ENCODE measurements around the gene ACSL6.

DNA sequence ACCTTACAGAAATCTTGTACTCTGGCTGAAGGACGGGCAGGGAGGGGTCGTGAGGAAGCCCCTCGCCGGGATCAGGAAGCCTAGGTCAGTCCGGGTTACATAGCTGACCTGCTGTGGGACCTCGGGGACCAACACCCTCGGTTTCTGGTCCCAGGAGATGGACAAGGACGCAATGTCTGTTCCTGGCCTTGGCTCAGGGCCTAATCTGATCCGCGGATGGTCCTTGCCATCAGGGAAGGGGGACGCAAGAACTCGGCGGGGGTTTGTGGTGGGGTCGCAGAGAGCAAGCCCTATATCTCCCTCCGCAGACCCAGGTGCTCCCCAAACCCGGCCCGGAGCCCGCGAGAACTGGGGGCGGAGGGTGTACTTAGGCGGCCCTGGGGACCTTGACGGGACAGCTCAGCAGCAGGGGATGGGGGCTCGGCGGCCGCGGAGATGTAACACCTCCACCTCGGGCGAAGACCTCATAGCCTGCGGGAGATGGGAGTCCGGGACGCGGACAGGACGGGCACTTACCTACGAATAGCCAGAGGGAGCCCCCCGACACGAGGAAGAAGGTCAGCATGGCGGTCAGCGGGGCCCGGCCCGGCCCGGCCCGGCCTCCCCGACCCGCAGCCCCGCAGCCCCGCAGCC lies 353 bp downstream of the ACSL6 start:
- TF ChIP-seq, protein P1, sequence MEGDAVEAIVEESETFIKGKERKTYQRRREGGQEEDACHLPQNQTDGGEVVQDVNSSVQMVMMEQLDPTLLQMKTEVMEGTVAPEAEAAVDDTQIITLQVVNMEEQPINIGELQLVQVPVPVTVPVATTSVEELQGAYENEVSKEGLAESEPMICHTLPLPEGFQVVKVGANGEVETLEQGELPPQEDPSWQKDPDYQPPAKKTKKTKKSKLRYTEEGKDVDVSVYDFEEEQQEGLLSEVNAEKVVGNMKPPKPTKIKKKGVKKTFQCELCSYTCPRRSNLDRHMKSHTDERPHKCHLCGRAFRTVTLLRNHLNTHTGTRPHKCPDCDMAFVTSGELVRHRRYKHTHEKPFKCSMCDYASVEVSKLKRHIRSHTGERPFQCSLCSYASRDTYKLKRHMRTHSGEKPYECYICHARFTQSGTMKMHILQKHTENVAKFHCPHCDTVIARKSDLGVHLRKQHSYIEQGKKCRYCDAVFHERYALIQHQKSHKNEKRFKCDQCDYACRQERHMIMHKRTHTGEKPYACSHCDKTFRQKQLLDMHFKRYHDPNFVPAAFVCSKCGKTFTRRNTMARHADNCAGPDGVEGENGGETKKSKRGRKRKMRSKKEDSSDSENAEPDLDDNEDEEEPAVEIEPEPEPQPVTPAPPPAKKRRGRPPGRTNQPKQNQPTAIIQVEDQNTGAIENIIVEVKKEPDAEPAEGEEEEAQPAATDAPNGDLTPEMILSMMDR (IDR thresholded peaks at IDR 0.05; ENCODE audit: low read depth, low read length, poor library complexity, severe bottlenecking) = no peak
- no peak for TF ChIP-seq EZH2phosphoT487 (IDR thresholded peaks at IDR 0.05; ENCODE audit: borderline replicate concordance, low read length)
